ENCODE data around the gene FUT7. TPM values are rescaled to one million over a fixed set of nuclear protein-coding genes. Genes with fewer than 3 reads are reported as not detected.

Gene FUT7
- total RNA-seq, 1 donor from 2014 or later: 0.13 TPM

DNA sequence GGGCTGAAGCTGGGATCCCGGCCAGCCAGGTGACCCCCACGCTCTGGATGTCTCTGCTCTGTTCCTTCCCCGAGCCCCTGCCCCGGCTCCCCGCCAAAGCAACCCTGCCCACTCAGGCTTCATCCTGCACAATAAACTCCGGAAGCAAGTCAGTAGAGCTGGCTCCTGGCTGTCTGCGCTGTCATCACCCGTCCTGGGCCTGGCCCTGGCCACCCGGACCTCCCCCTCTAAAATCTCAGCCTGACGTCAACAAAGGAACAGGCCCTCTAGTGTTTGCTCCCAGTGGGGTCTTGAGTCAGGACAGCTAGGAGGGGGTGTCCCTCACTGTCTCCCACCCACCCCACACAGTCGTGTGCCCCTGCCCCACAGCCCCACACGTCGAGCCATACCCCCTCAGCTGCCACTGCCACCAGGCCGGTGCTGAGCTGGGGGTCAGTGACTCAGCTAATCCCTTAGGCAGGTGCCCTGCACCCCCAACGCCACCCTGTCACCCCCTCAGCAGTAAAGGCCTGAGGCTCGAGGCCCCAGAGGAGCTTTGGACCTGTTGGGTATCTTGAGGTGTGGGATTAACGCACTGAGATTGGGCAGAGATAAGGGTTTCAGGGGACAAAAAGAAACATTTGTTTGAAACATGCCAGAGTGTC, 50.2 kb downstream of the FUT7 start:
- Mint-ChIP-seq H3K36me3 (ENCODE audit: unreplicated experiment) (no peaks in the 10 kb centered on the region), H3K27ac (ENCODE audit: unreplicated experiment) (no peak overlapping the region), H3K4me3 (ENCODE audit: unreplicated experiment) (no peak overlapping the region), H3K4me1 (ENCODE audit: unreplicated experiment) (no peaks in the 10 kb centered on the region), H3K9me3 (ENCODE audit: unreplicated experiment) (no peaks in the 10 kb centered on the region), H3K27me3 (ENCODE audit: unreplicated experiment) (no peaks in the 10 kb centered on the region)
- DNase-seq (ENCODE audit: extremely low spot score, unreplicated experiment): no peak
- TF ChIP-seq CTCF (IDR thresholded peaks at IDR 0.05): no peak

- Mint-ChIP-seq H3K27me3 (ENCODE audit: unreplicated experiment) (no peaks in the 10 kb centered on the region), H3K4me1 (ENCODE audit: unreplicated experiment) (no peaks in the 10 kb centered on the region), H3K9me3 (ENCODE audit: unreplicated experiment) (no peaks in the 10 kb centered on the region), H3K27ac (ENCODE audit: unreplicated experiment) (no peak overlapping the region), H3K4me3 (ENCODE audit: unreplicated experiment) (no peak overlapping the region), H3K36me3 (ENCODE audit: unreplicated experiment) (no peaks in the 10 kb centered on the region)
- DNase-seq (ENCODE audit: extremely low spot score, unreplicated experiment): no peak
- no peak for TF ChIP-seq CTCF (IDR thresholded peaks at IDR 0.05)
Observed at GRCh38 chr9:136980669-136981478, 51.0 kb downstream of the FUT7 start.

Other genes starting within 250 kb of the FUT7 start
- 29.2 and 36.0 TPM in 2 replicates for gene TMEM141, start 240.7 kb downstream of the FUT7 start, total RNA-seq
- gene CCDC183, start 235.8 kb downstream of the FUT7 start, total RNA-seq: 0.89 and 0.94 TPM in 2 replicates
- gene RABL6, start 224.1 kb downstream of the FUT7 start, total RNA-seq: 82.2 and 84.7 TPM in 2 replicates
- 4.4 and 4.5 TPM in 2 replicates for gene AJM1, start 189.6 kb downstream of the FUT7 start, total RNA-seq
- 131 and 142 TPM in 2 replicates for gene PHPT1, start 182.7 kb downstream of the FUT7 start, total RNA-seq
- 7.4 and 9.4 TPM in 2 replicates for gene MAMDC4, start 179.7 kb downstream of the FUT7 start, total RNA-seq
- 338 and 342 TPM in 2 replicates for gene EDF1, start 165.8 kb downstream of the FUT7 start, total RNA-seq
- gene TRAF2, start 145.6 kb downstream of the FUT7 start, total RNA-seq: 12.2 and 14.4 TPM in 2 replicates
- 84.4 and 93.0 TPM in 2 replicates for gene FBXW5, start 87.3 kb downstream of the FUT7 start, total RNA-seq
- 1.3 and 1.7 TPM in 2 replicates for gene C8G, start 86.8 kb downstream of the FUT7 start, total RNA-seq
- gene LCN12, start 79.8 kb downstream of the FUT7 start, total RNA-seq: 0.57 and 1.4 TPM in 2 replicates
- gene PTGDS, start 54.6 kb downstream of the FUT7 start, total RNA-seq: 123 and 129 TPM in 2 replicates
- 3.0 and 3.4 TPM in 2 replicates for gene LCNL1, start 49.1 kb downstream of the FUT7 start, total RNA-seq
- 38.5 and 51.4 TPM in 2 replicates for gene PAXX, start 39.7 kb downstream of the FUT7 start, total RNA-seq
- gene CLIC3, start 35.5 kb downstream of the FUT7 start, total RNA-seq: 0.52 TPM in 1 of 2 replicates, not detected in the other
- gene ABCA2, start 3.9 kb downstream of the FUT7 start, total RNA-seq: 47.6 and 55.1 TPM in 2 replicates
- gene NPDC1, start 14.1 kb upstream of the FUT7 start, total RNA-seq: 84.4 and 91.0 TPM in 2 replicates
- gene ENTPD2, start 22.0 kb upstream of the FUT7 start, total RNA-seq: 0.46 TPM in 1 of 2 replicates, not detected in the other
- 3.1 and 3.4 TPM in 2 replicates for gene SAPCD2, start 38.5 kb upstream of the FUT7 start, total RNA-seq
- 34.2 and 38.3 TPM in 2 replicates for gene UAP1L1, start 45.4 kb upstream of the FUT7 start, total RNA-seq
- gene MAN1B1, start 54.9 kb upstream of the FUT7 start, total RNA-seq: 109 and 120 TPM in 2 replicates
- gene DPP7, start 82.6 kb upstream of the FUT7 start, total RNA-seq: 118 TPM in 2 replicates
- gene GRIN1, start 107.1 kb upstream of the FUT7 start, total RNA-seq: not detected in 2 replicates
- not detected in 2 replicates for gene LRRC26, start 138.0 kb upstream of the FUT7 start, total RNA-seq
- not detected in 2 replicates for gene TMEM210, start 140.0 kb upstream of the FUT7 start, total RNA-seq
- 59.3 and 61.0 TPM in 2 replicates for gene ANAPC2, start 156.5 kb upstream of the FUT7 start, total RNA-seq
- 57.4 and 58.1 TPM in 2 replicates for gene SSNA1, start 156.6 kb upstream of the FUT7 start, total RNA-seq
- gene TPRN, start 168.7 kb upstream of the FUT7 start, total RNA-seq: 19.8 and 21.7 TPM in 2 replicates
- 40.5 and 41.2 TPM in 2 replicates for gene TMEM203, start 173.6 kb upstream of the FUT7 start, total RNA-seq
- gene NDOR1, start 173.6 kb upstream of the FUT7 start, total RNA-seq: 15.5 and 20.5 TPM in 2 replicates
- gene RNF208, start 190.2 kb upstream of the FUT7 start, total RNA-seq: 7.2 and 8.0 TPM in 2 replicates
- 1.5 and 1.7 TPM in 2 replicates for gene CYSRT1, start 193.1 kb upstream of the FUT7 start, total RNA-seq
- not detected in 2 replicates for gene RNF224, start 195.4 kb upstream of the FUT7 start, total RNA-seq
- not detected in 2 replicates for gene SLC34A3, start 198.8 kb upstream of the FUT7 start, total RNA-seq
- 132 and 136 TPM in 2 replicates for gene TUBB4B, start 209.2 kb upstream of the FUT7 start, total RNA-seq
- gene STPG3, start 219.2 kb upstream of the FUT7 start, total RNA-seq: 0.50 and 0.78 TPM in 2 replicates
- gene NELFB, start 223.2 kb upstream of the FUT7 start, total RNA-seq: 54.1 and 57.6 TPM in 2 replicates
- 1.2 and 1.9 TPM in 2 replicates for gene TOR4A, start 245.6 kb upstream of the FUT7 start, total RNA-seq